GM12865 (cell line): Measurements from ENCODE around the gene KLF15.

Experiments
- DNase-seq: peaks from one replicate; pipeline ENCODE4 v3.0.0; 2010; ENCODE audit warnings: low read depth
- H3K4me3 ChIP-seq: 2 replicates; pipeline ENCODE4 v1.5.1; 2011; ENCODE audit warnings: mild to moderate bottlenecking, low read depth, low read length, control low read depth
- TF ChIP-seq, protein P1 (sequence below): IDR thresholded peaks from 2 replicates; pipeline ENCODE4 v1.5.1; 2011; ENCODE audit warnings: low read length, control low read depth, low read depth, inconsistent platforms; ENCODE audit not compliant: insufficient read depth; ENCODE audit errors: missing control alignments

Gene KLF15

DNA sequence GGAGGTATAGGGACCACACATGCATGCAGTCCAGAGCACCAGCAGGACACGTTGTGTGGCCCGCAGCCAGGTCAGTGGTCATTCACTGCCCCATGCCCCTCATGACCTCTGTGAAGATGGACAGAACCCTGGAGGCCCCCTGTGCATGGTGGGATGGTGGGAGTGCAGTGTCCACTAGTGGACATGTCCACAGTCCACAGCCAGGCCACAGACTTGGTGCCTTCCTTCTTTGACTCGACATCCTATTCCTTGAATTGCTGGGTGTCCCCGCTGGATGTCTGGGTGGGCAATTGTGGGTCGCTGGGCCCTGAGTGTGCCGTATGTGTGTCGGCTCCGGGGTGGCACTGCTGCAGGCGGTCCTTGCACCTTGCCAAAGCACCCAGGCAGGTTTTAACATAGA is 35.7 kb downstream of the KLF15 start:
- no peak for DNase-seq
- TF ChIP-seq, protein P1, sequence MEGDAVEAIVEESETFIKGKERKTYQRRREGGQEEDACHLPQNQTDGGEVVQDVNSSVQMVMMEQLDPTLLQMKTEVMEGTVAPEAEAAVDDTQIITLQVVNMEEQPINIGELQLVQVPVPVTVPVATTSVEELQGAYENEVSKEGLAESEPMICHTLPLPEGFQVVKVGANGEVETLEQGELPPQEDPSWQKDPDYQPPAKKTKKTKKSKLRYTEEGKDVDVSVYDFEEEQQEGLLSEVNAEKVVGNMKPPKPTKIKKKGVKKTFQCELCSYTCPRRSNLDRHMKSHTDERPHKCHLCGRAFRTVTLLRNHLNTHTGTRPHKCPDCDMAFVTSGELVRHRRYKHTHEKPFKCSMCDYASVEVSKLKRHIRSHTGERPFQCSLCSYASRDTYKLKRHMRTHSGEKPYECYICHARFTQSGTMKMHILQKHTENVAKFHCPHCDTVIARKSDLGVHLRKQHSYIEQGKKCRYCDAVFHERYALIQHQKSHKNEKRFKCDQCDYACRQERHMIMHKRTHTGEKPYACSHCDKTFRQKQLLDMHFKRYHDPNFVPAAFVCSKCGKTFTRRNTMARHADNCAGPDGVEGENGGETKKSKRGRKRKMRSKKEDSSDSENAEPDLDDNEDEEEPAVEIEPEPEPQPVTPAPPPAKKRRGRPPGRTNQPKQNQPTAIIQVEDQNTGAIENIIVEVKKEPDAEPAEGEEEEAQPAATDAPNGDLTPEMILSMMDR: no peak
- H3K4me3 ChIP-seq: no peak overlapping the region

DNA sequence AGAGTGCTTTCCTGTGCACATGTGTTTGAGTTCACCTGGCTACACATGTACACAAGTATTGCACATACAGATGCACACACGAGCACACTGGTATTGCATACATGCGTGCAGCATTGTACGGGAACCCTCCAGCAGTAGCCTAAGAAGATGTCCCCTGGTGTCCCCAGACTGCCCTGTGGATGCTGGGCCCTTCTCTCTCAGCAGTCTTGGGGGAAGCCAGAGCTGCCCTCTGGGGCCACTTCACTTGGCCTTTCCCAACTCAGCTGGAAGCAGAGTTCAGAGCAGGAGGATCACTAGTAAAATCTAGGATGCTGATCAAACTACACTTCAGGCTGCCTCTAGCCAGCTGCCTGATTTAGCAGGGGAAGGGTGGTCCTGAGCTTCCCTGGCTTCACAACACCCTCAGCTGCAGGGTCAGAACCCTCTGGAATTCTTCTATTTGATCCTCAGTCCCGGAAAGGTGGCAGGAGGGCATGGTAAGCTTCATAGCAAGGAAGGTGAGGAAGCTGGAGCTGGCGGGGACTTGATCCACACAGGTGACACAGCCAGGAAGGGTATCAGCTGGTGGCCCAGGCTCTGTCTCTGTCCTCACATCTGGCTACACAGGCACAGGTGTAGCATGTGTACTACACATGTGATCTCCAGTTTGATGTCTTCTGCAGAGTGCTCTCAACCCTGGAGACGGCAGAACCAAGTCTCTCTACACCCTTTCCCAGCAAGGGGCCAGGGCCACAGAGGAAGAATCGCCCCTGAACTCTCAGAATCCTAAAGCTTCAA is 36.5 kb downstream of the KLF15 start:
- TF ChIP-seq, protein P1: no peak
- no peak overlapping the region for H3K4me3 ChIP-seq
- DNase-seq: no peak

DNA sequence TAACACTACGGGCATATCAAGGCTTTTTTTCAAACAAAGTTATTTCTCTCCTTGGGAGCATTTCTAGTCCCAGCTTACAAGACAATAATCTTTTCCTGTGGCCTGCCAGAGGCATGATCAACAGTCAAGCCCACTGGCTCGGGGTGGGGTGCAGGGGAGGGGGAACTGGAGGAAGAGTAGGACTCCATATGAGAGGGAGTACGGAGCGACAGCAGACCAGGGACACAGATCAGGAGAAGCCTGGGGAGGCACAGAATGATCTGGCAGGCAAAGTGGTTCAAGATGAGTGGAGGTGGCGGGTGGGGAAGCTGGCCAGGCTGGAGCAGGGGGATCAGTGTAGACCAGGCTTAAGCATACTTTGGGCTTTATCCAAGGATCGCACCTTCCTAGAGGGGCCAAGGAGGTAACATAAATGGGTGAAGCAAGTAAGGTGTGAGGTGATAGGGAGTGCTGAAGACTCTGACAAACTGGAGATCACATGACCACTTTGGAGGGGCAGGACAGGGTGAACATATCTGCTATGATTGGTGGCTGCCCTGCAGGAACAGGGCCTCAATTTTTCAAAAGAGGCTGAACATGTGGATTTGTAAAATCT is 37.4 kb downstream of the KLF15 start:
- H3K4me3 ChIP-seq: no peak overlapping the region
- TF ChIP-seq, protein P1: no peak
- no peak for DNase-seq

DNA sequence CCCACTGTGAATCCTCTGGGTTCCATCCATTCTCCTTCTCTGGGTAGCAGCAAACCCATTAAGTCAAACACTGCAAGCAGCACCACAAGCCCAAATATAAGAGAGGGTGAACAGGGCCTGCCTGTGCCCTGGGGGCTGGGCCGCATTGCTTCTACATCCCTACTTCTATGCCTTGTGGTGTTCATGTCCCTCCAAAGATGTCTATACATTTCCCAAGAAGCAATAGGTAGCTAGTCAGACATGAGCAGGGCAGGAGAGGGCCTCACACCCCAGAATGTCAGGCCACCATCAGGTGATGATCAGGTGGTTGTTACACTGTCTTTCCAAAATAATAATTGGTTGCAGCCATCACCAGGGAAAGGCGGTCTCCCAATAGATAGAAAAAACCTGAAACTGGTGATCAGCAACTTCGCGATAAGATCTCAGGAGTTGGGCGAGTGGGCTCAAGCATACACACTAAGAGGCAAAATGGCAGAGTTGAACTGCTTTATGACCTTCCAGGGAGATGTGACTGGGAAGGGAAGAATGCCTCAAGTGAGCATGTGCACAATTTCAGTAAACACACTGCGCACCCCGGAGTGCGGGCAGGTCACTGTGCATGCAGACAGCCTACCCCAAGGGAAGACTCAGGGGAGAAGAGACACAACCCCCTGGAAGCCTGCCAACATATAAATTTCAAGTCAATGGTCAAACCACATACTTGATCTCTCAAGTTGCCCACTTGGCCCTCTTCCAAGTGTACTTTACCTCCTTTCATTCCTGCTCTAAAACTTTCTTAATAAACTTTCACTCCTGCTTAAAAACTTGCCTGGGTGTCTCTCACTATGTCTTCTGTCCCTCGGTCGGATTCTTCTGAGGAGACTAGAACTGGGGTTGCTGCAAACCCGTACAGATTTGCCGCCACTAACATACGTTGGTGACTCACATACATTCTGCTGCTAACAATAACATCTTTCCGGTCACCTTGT is 39.9 kb downstream of the KLF15 start:
- H3K4me3 ChIP-seq: no peak overlapping the region
- DNase-seq: no peak
- TF ChIP-seq, protein P1: no peak

DNA sequence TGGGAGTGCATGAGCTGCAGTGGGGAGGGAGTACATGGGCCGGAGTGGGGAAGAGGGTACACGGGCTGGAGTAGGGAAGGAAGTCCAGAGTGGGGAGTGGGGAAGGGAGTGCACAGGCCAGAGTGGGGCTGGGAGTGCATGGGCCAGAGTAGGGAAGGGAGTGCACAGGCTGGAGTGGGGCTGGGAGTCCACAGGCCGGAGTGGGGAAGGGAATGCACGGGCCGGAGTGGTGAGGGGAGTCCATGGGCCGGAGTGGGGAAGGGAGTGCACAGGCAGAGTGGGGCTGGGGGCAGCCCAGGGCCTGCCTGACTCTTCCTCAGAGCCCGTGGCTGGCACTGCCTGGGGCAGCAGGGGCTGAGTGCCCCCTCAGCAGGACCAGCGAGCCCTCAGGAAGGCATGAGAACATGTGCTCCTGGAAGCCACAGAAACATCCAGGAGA is 40.7 kb downstream of the KLF15 start:
- TF ChIP-seq, protein P1: no peak

DNA sequence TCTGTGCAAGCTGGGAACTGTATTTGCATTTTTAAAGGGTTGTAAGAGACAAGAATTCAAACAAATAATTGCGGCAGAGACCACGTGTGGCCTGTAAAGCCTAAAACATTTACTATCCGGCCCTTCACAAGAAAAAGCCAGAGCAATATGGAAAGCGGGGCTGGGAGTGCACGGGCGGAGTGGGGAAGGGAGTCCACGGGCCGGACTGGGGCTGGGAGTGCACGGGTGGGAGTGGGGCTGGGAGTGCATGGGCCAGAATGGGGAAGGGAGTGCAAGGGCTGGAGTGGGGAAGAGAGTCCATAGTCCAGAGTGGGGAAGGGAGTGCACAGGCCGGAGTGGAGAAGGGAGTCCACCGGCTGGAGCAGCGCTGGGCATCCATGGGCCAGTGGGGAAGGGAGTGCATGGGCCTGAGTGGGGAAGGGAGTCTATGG is 41.2 kb downstream of the KLF15 start:
- H3K4me3 ChIP-seq: no peak overlapping the region
- TF ChIP-seq, protein P1: no peak

More for the DNA sequence above, 40.7 kb downstream of the KLF15 start:
- no peak overlapping the region for H3K4me3 ChIP-seq
- DNase-seq: no peak

More for the DNA sequence above, 41.2 kb downstream of the KLF15 start:
- no peak for DNase-seq
